Rectal smooth muscle tissue (tissue), 1 donor: ENCODE data around the gene SLC2A9.

Source experiments
- H3K27ac ChIP-seq: one replicate; pipeline ENCODE4 v1.7.0; 2013; ENCODE audit warnings: low read depth, low read length, inconsistent platforms
- H3K27me3 ChIP-seq: one replicate; pipeline ENCODE4 v1.7.0; 2013; ENCODE audit warnings: low read length; ENCODE audit not compliant: control insufficient read depth, insufficient read depth
- H3K36me3 ChIP-seq: one replicate; pipeline ENCODE4 v1.7.0; 2013; ENCODE audit warnings: low read length; ENCODE audit not compliant: control insufficient read depth, insufficient read depth
- H3K4me1 ChIP-seq: one replicate; pipeline ENCODE4 v1.7.0; 2013; ENCODE audit warnings: low read length; ENCODE audit not compliant: control insufficient read depth, insufficient read depth
- H3K4me3 ChIP-seq: one replicate; pipeline ENCODE4 v1.7.0; 2013; ENCODE audit warnings: low read length
- H3K9ac ChIP-seq: one replicate; pipeline ENCODE4 v1.7.0; 2013; ENCODE audit warnings: low read length

Gene SLC2A9

DNA sequence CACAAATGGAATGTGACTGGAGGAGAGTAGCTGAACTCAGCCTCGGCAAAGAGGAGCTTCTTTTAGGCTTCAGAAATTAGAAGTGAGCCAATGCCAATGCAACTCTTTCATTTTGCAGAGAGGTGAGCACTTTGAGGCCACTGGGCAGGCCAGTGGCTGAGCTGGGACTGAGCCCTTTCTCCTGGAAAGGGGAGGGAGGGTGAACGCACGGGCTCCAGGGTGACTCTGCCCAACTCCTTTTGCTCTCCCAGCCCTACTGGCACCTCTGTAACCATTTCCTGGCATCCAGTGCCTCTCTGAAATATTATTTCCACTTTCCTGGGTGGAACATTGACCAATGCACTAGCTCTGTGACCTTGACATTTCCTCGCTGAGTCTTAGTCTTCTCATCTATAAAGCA lies 88.1 kb downstream of the SLC2A9 start:
- no peaks in the 10 kb centered on the region for H3K27me3 ChIP-seq
- no peaks in the 10 kb centered on the region for H3K4me1 ChIP-seq
- no peak overlapping the region for H3K9ac ChIP-seq
- no peak overlapping the region for H3K4me3 ChIP-seq
- H3K27ac ChIP-seq = no peak overlapping the region
- H3K36me3 ChIP-seq = no peaks in the 10 kb centered on the region

DNA sequence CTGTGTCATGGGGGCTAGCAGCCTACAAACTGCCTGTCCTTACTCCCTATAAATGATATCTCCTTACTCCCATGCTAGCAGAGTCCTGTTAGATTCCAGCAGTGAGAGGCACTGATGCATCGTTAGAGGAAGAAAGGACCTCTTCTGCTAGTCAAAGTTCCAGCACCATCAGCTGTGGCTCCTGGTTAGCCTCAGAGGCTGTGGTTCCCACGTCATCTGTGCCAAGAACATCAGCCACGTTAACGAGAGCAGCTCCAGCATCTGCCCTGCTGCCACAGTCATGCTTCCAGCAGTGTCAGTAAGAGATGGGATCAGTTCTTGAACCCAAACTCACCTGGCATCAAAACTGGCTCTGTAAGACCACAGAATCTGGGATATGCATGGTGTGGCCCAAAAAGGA lies 88.5 kb downstream of the SLC2A9 start:
- Histone ChIP-seq H3K4me1 (no peaks in the 10 kb centered on the region), H3K9ac (no peak overlapping the region), H3K27me3 (no peaks in the 10 kb centered on the region), H3K4me3 (no peak overlapping the region), H3K36me3 (no peaks in the 10 kb centered on the region), H3K27ac (no peak overlapping the region)

DNA sequence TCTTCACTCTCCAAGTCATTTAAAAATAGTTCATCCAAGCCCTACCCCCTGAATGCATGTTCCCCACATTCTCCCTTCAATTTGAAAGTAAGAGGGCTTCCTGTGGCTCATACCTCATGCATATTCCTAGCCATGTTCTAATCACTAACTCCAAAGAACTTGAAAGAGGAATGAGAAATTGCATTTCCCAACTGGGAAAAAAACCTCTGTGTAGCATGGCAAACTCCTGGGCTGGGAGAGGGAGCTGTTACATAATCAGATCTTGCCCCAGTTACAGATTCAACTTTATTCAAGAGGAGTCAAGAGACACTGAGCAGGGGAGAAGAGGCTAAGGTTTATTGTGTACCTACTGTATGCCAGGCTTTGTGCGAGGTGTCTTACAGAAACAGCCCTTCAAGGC lies 90.2 kb downstream of the SLC2A9 start:
- no peaks in the 10 kb centered on the region for H3K4me1 ChIP-seq
- H3K9ac ChIP-seq = no peak overlapping the region
- H3K36me3 ChIP-seq = no peaks in the 10 kb centered on the region
- no peak overlapping the region for H3K4me3 ChIP-seq
- H3K27ac ChIP-seq = no peak overlapping the region
- H3K27me3 ChIP-seq = no peaks in the 10 kb centered on the region

DNA sequence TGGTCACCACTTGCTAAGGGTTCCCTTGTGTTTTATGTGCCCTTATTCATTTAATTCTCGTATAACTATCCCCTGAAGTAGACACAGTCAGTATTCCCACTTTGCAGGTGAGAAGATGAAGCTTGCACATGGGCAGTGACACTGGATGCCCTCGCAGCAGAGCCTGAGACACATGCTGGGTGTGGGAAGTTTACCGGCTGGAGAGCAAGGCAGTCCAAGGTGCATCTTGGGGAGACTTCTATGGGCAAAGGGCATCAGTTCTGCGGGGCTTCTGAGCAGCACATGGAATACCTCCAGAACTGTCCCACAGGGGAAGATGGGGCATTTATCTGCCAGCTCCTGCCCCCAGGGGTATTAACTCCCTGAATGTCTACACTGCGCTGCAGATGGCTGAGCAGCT lies 92.2 kb downstream of the SLC2A9 start:
- no peaks in the 10 kb centered on the region for H3K4me1 ChIP-seq
- no peaks in the 10 kb centered on the region for H3K27me3 ChIP-seq
- H3K4me3 ChIP-seq = no peak overlapping the region
- no peak overlapping the region for H3K9ac ChIP-seq
- H3K36me3 ChIP-seq = no peaks in the 10 kb centered on the region
- no peak overlapping the region for H3K27ac ChIP-seq

DNA sequence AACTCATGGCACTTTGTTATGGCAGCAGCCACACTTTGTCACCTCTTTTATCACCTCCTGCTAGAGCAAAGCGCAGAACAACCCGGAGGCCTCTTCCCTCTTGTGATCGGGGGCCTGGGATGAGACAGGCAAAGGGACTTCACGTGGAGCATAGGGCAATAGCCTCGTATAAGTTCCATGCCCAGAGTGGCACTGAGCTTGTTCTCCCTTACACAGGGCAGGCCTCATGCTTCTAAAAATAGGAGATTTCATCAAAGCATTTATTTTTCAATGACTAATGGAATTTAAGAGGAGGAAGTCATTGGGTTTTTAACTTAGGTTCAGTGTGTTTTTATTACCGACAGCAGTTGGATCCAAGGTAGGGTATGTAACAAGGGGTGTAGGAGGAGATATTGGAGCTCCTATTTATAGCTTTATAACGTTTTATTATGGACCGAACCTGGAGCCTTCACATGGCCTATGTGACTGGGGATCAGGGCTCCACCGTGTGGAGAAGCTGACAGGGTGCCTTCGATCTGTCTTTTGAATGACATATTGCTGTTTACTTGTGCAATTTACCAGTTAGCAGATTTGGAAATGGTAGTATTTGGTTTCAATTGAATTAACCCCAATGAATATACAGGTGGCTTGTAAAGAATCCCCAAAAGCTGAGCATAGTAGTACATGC lies 93.8 kb downstream of the SLC2A9 start:
- Histone ChIP-seq H3K27me3 (no peaks in the 10 kb centered on the region), H3K9ac (no peak overlapping the region), H3K4me1 (no peaks in the 10 kb centered on the region), H3K36me3 (no peaks in the 10 kb centered on the region), H3K4me3 (no peak overlapping the region), H3K27ac (no peak overlapping the region)

DNA sequence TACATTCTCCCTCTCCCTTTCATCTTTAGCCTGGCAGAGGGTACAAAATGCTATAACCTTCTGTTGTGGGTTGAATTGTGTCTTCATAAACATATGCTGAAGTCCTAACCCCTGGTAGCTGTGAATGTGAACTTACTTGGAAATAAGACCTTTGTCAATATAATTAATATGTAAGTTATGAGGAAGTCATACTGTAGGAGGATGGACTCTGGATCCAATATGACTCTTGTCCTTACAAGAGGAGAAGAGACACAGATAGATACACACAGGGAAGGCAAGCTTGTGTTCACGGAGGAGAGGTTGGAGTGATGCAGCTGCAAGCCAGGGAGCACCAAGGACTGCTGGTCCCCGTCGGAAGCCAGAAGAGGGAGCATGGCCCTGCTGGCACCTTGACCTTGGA lies 94.7 kb downstream of the SLC2A9 start:
- Histone ChIP-seq H3K36me3 (no peaks in the 10 kb centered on the region), H3K4me1 (no peaks in the 10 kb centered on the region), H3K4me3 (no peak overlapping the region), H3K27ac (no peak overlapping the region), H3K9ac (no peak overlapping the region), H3K27me3 (no peaks in the 10 kb centered on the region)

DNA sequence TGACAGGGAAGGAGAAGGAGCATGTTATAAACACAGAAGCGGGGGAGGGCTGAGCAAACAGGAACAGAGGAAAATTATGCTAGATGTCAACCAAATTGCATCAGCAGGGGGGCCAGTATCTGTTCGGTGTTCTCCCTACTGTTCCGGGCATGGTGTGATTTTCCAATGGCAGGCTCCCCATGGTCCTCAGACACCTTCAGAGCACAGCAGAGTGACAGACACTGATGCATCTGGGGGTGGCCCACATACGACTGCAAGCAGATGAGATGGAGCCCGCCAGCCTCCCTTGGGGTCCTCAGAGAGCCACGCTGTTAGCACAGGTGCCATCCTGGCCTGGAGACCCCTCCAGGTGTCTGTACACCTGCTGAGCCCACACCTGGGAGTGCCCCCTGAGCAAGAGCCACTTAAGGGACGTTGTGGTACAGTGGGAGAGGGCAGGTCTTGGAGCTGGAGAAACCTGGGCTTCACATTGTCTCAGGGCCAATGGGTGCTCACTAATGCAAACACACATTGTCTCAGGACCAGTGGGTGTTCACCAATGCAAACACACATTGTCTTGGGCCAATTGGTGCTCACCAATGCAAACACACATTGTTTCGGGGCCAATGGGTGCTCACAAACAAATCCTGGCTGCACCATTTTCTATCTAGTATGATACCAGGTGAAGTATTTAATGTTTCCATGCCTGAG lies 95.4 kb downstream of the SLC2A9 start:
- no peaks in the 10 kb centered on the region for H3K27me3 ChIP-seq
- no peaks in the 10 kb centered on the region for H3K36me3 ChIP-seq
- no peak overlapping the region for H3K27ac ChIP-seq
- no peaks in the 10 kb centered on the region for H3K4me1 ChIP-seq
- no peak overlapping the region for H3K9ac ChIP-seq
- no peak overlapping the region for H3K4me3 ChIP-seq

DNA sequence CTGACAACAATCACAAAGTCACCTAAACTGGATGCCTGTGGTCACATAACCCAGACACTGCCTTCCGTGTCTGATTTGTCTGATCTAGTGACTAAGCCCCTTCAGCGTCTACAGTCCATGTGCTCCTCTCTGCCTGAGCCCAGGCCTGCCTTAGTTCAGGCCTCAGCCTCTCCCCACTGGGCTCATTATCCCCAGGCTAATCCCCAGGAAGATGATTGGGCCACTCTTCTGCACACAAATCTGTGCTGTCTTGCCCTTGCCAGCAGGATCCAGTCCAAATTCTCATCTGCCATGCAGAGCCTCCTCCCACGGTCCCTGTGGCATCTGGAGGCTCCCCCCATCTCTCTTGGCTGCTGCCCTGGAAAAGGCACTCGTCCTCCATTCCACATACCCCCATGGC lies 96.5 kb downstream of the SLC2A9 start:
- H3K27ac ChIP-seq = no peak overlapping the region
- no peaks in the 10 kb centered on the region for H3K36me3 ChIP-seq
- no peaks in the 10 kb centered on the region for H3K27me3 ChIP-seq
- no peaks in the 10 kb centered on the region for H3K4me1 ChIP-seq
- no peak overlapping the region for H3K9ac ChIP-seq
- H3K4me3 ChIP-seq = no peak overlapping the region

DNA sequence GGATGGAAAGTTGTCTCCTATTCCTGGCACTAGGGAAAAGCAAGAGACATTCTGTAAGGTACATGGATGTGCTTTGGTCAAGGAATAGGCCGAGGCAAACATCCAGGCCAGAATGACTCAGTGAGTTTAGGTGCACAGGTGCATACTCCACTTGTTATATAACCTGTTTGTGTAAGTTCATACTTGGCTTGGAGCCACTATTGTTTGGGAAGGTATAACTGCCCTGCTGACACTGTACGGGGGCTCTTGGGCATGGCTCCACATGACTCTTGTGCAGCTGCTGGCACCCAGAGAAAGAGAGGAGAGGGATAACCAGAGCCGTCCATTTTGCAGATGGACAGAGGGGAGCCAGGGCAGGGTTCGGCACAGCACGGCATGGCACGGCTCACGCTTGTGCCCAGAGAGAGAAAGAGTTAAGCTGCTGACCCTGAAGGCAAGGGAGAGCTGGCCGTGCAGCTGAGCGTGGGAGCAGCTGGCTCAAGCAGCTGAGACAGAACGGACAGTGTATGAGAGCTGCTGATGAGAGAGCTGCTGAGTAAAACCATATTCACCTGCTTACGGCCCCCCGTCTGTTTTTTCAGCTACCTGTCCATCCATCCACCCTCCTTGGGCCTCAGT lies 98.0 kb downstream of the SLC2A9 start:
- Histone ChIP-seq H3K4me1 (no peaks in the 10 kb centered on the region), H3K4me3 (no peak overlapping the region), H3K27ac (no peak overlapping the region), H3K27me3 (no peaks in the 10 kb centered on the region), H3K36me3 (no peaks in the 10 kb centered on the region), H3K9ac (no peak overlapping the region)

DNA sequence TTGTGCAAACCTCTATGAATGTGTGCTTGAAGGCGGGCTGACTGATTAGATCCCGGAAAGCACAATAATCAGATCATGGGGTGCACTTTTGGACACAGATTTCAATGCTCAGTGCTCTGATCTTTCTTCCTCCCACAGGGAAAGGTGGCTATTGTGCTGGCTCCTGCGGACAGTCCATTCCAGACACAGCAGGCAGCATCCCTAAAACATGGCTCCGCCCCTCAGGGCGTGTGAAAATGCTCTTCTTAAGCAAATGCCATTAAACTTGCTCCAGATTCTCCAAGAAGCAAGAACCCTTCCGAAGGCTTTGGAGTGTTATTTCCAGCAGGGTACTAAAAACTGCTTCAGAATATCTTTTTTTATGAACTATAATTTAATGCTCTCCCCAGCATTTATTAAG lies 100.0 kb downstream of the SLC2A9 start:
- Histone ChIP-seq H3K36me3 (no peaks in the 10 kb centered on the region), H3K4me1 (no peaks in the 10 kb centered on the region), H3K4me3 (no peak overlapping the region), H3K9ac (no peak overlapping the region), H3K27me3 (no peaks in the 10 kb centered on the region), H3K27ac (no peak overlapping the region)

DNA sequence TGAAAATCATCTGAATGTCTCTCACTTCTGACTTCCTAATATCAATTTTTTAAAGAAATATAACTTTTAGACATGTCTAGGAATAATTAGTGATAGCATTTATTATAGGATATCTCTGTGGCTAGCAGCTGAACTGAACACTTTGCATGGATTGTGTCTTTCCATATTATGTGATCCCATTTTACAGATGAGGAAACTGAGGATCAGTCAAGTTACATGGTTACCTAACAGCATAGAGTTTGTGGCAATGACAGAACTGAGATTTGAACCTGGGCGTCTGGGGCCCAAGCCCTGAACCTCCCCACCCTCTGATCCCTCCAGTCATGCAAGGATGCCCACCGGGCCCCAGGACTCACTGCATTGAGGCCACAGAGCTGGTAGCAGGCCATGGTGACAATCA lies 101.3 kb downstream of the SLC2A9 start:
- H3K4me1 ChIP-seq = no peaks in the 10 kb centered on the region

DNA sequence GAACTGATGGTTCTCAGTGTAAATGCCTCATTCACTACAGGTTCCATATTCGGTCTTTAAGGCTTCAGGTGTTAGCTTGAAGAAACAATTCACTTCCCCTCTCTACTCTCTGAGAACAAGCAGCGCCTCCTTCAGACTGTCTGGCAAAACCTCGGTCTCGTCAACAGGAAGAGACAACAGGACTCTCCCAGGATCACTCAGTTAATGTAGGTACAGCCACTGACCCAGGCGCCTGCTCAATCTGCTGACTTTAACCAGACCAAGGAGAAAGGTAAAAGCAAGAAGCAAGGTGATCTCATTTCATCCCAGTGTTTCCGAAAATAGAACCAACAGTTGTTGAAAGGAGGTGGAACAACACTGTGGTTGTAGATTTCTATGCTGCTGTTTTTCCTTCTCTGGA lies 102.2 kb downstream of the SLC2A9 start:
- Histone ChIP-seq H3K36me3 (no peaks in the 10 kb centered on the region), H3K4me1 (no peaks in the 10 kb centered on the region), H3K4me3 (no peak overlapping the region), H3K9ac (no peak overlapping the region), H3K27ac (no peak overlapping the region), H3K27me3 (no peaks in the 10 kb centered on the region)

More for the DNA sequence above, 101.3 kb downstream of the SLC2A9 start:
- H3K36me3 ChIP-seq = no peaks in the 10 kb centered on the region
- no peak overlapping the region for H3K27ac ChIP-seq
- no peak overlapping the region for H3K9ac ChIP-seq
- H3K4me3 ChIP-seq = no peak overlapping the region
- no peaks in the 10 kb centered on the region for H3K27me3 ChIP-seq

DNA sequence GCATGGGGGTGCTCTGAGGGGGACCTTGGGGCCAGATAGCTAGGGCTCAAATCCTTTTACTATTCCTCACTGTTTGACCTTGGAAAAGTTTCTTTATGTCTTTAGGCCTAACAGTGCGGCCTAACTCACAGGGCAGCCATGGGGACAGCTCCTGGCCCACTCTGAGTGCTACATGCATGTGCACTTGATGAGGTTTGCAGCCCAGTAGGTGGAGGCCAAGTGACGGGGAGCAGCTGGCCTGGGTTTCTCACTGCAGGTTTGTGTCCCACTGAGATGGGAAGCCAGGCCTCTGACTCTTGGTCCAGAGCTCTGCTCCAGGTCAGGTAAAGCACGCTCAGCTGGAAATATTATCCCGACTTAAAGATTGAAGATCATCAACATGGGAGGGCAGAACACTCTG lies 102.8 kb downstream of the SLC2A9 start:
- Histone ChIP-seq H3K4me1 (no peaks in the 10 kb centered on the region), H3K27ac (no peak overlapping the region), H3K9ac (no peak overlapping the region), H3K4me3 (no peak overlapping the region), H3K27me3 (no peaks in the 10 kb centered on the region), H3K36me3 (no peaks in the 10 kb centered on the region)
